Mesothelial cell of epicardium (in vitro differentiated cells): ENCODE results near the gene KCTD20. TPM values are rescaled to one million over a fixed set of nuclear protein-coding genes. Genes with fewer than 3 reads are reported as not detected.

Experiments used
- DNase-seq, 2 experiments: peaks; one replicate each; pipeline ENCODE4 v3.0.0; 2021; ENCODE audit warnings: low spot score in 2 of 2; ENCODE audit not compliant: unreplicated experiment in 2 of 2
- H3K27ac Mint-ChIP-seq: 2 replicates; pipeline ENCODE4 v1.8.0; 2021; ENCODE audit warnings: mixed read lengths
- H3K27me3 Mint-ChIP-seq: 2 replicates; pipeline ENCODE4 v1.8.0; 2021; ENCODE audit warnings: low read depth, mixed read lengths
- H3K36me3 Mint-ChIP-seq: 2 replicates; pipeline ENCODE4 v1.8.0; 2021; ENCODE audit warnings: mixed read lengths
- H3K4me1 Mint-ChIP-seq: 2 replicates; pipeline ENCODE4 v1.8.0; 2021; ENCODE audit warnings: mixed read lengths
- H3K4me3 Mint-ChIP-seq: 2 replicates; pipeline ENCODE4 v1.8.0; 2021; ENCODE audit warnings: mild to moderate bottlenecking, moderate library complexity, mixed read lengths
- H3K9me3 Mint-ChIP-seq: 2 replicates; pipeline ENCODE4 v1.8.0; 2021; ENCODE audit warnings: mixed read lengths
- CTCF ChIP-seq: fragments of 200-600 bp; sonication (generic); IDR thresholded peaks from one replicate; pipeline ENCODE4 v1.5.0; 2021; ENCODE audit warnings: antibody characterized with exemption; ENCODE audit not compliant: unreplicated experiment
- total RNA-seq: library from RNA; stranded (reverse); gene quantifications from 3 replicates; pipeline ENCODE4 v1.2.1, GENCODE V29; 2021

The KCTD20 gene
- total RNA-seq, 1 donor from 2014 or later, result 39.9 TPM

GRCh38 chr6:36432151-36432671 lies 10.6 kb upstream of the KCTD20 start:
- peaks cover 5% of the 10 kb centered on the region for H3K9me3 Mint-ChIP-seq

GRCh38 chr6:36436466-36436865 lies 6.3 kb upstream of the KCTD20 start:
- DNase-seq, result no peak
- no peak overlapping the region for H3K27ac Mint-ChIP-seq
- H3K9me3 Mint-ChIP-seq, result peaks cover 5% of the 10 kb centered on the region
- H3K4me1 Mint-ChIP-seq, result peaks cover 13% of the 10 kb centered on the region
- no peaks in the 10 kb centered on the region for H3K36me3 Mint-ChIP-seq
- H3K27me3 Mint-ChIP-seq, result no peaks in the 10 kb centered on the region
- TF ChIP-seq CTCF, result no peak
- H3K4me3 Mint-ChIP-seq, result no peak overlapping the region

More at GRCh38 chr6:36432151-36432671, 10.6 kb upstream of the KCTD20 start:
- H3K27me3 Mint-ChIP-seq, result no peaks in the 10 kb centered on the region
- H3K4me1 Mint-ChIP-seq, result peaks cover 7% of the 10 kb centered on the region
- H3K36me3 Mint-ChIP-seq, result no peaks in the 10 kb centered on the region
- DNase-seq, result no peak
- no peak overlapping the region for H3K4me3 Mint-ChIP-seq
- TF ChIP-seq CTCF, result no peak
- H3K27ac Mint-ChIP-seq, result peak overlapping the region; percentile 73

GRCh38 chr6:36441307-36441894 lies 1.4 kb upstream of the KCTD20 start:
- Mint-ChIP-seq H3K27ac (peak overlapping the region; percentile 98), H3K9me3 (no peaks in the 10 kb centered on the region), H3K4me1 (peaks cover 37% of the 10 kb centered on the region), H3K36me3 (no peaks in the 10 kb centered on the region), H3K4me3 (peak overlapping the region; percentile 48), H3K27me3 (no peaks in the 10 kb centered on the region)
- DNase-seq, result peak; percentile 30 to 54
- TF ChIP-seq CTCF, result no peak

- Mint-ChIP-seq H3K27ac (peak overlapping the region; percentile 98), H3K9me3 (no peaks in the 10 kb centered on the region), H3K36me3 (no peaks in the 10 kb centered on the region), H3K4me1 (peaks cover 37% of the 10 kb centered on the region), H3K4me3 (peak overlapping the region; percentile 96), H3K27me3 (no peaks in the 10 kb centered on the region)
- no peak for TF ChIP-seq CTCF
- DNase-seq, result no peak
Measured at GRCh38 chr6:36442103-36442670, 613 bp upstream of the KCTD20 start.

- Mint-ChIP-seq H3K36me3 (peaks cover 4% of the 10 kb centered on the region), H3K4me3 (peak overlapping the region; percentile 96), H3K27ac (peak overlapping the region; percentile 98), H3K27me3 (no peaks in the 10 kb centered on the region), H3K9me3 (no peaks in the 10 kb centered on the region), H3K4me1 (peaks cover 37% of the 10 kb centered on the region)
- no peak for TF ChIP-seq CTCF
- DNase-seq, result no peak
Measured at GRCh38 chr6:36443471-36444428, 950 bp downstream of the KCTD20 start.
